Ammon's horn (tissue), 1 donor: ENCODE measurements around the gene MTRF1L.

Experiments
- DNase-seq: peaks from one replicate; pipeline ENCODE4 v3.0.0-alpha.2; 2016; ENCODE audit warnings: low spot score

The MTRF1L gene, protein sequence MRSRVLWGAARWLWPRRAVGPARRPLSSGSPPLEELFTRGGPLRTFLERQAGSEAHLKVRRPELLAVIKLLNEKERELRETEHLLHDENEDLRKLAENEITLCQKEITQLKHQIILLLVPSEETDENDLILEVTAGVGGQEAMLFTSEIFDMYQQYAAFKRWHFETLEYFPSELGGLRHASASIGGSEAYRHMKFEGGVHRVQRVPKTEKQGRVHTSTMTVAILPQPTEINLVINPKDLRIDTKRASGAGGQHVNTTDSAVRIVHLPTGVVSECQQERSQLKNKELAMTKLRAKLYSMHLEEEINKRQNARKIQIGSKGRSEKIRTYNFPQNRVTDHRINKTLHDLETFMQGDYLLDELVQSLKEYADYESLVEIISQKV

DNA sequence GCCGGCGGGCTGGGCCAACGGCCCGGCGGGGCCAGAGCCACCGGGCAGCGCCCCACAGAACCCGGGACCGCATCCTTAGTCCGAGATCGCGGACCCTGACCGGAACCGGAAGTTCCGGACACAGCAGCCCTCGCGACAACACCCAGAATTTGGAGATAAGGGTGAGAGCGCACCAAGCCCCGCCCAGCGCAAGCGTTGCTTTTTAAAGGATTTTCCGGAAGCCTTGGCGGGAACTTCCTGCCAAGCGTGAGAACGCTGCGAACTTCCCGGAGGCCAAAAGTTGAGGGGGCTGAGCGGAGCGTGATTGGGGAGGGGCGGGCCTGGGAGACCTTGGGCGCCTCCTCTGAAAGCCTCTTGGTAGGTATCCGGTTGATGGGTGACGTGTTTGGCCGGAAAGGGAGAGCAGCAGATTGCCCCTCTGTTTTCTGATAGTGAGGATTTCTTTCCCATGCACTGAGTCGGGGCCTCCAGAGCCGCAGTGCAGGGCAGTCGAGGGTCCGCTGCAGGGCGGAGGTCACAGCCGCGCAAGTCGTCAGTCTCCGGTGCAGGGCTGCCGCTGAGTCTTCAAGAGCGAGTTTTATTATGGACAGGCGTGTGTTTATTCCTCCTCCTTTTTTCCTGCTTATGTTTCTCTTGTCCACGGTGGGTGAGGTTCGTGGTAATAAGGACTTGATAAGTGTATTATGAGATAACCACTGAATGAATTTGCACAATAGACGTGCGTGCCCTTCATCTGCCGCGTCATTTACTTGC is at the start of gene MTRF1L:
Gene MTRF1L, minus strand, starts transcription at position 97 of the 753 bp plus-strand sequence. Its CDS starts 24 bp downstream, at position 73.
- peak; percentile 94 for DNase-seq

GRCh38 chr6:153051801-153052200 is 49.3 kb upstream of the MTRF1L start:
- no peak for DNase-seq

GRCh38 chr6:153048631-153049030 is 46.1 kb upstream of the MTRF1L start:
- DNase-seq: no peak

DNA sequence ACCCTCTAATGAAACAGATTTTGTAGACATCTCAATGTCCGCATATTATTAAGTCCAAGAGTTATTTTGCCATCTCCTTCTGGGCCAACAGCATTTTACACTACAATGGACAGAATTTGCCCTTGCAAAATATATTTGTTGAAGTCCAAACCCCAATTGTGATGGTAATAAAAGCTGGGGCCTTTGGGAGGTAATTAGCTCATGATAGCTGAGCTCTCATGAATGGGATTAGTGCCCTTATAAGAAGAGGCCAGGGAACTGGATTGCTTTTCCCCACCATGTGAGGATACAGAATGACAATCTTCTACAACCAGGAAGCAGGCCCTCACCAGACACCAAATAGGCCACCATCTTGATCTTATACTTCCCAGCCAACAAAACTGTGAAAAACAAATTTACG is 44.9 kb upstream of the MTRF1L start:
- no peak for DNase-seq

GRCh38 chr6:153045271-153045670 is 42.8 kb upstream of the MTRF1L start:
- DNase-seq: no peak

DNA sequence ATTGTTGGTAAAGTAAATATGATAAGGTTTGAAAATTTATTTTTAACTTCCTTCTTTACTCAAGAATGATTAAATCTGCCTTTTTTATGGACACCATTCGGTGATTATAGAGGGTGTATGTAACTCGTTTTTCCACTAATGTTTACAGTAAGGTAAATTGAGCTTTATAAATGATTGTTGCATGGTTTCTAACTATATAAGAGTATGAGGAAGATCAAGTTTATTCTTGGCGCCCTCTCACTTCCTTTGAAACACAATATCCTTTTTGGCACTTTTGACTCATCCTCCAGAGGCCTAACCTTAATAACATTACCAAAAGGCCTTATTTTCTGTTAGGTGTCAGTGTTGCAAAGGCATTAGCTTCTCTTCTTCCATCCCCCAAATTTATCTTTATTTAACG is 41.8 kb upstream of the MTRF1L start:
- no peak for DNase-seq

DNA sequence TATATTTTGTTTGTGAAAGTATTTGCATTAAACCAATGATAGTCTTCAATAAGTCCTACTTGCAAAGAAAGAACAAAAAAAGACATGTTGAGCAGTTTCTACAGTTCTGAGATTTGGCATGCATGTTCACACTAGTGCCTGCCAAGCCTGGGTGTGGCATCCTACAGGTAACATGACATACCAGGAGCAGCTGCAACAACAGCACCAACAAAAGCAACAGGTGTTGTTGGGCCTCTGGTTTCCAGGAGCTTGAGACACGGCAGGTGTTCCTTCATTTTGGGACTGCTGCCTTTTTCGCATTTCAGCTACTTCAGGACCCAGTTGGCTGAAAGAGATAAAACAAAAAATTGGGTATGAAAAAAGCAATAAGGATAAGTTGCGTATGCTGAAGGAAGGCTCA is 41.2 kb upstream of the MTRF1L start:
- no peak for DNase-seq

DNA sequence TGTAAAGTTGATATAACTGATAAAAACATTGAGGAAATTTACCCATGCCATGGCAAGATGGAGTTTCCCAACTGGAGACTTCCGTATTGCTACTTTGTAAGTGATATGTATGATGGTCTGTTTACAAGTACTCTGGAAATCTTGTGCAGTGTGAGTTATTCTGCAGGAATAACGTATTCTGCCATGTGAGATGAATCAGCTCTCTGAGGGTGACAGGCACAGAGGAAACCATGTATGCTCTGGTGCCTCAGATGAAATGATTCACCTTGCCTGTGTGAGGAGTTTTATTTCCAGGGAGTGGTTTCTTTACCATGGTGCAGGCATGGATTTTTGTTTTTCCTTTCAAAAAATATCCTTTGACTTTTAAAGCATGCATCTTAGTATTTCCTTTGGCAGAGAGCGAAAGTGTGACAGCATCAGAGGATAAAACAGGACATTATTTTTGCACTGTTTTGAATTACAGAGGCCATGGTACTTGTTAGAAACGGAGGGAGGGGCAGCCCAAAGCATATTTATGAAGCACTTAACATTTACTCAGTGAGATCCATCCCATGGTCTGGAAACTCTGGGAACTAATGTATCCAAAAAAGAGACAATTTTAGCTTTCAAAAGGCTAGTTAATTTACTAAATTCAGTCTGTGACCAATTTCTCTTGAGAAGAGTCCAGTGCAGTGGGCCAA is 36.0 kb upstream of the MTRF1L start:
- DNase-seq: no peak

DNA sequence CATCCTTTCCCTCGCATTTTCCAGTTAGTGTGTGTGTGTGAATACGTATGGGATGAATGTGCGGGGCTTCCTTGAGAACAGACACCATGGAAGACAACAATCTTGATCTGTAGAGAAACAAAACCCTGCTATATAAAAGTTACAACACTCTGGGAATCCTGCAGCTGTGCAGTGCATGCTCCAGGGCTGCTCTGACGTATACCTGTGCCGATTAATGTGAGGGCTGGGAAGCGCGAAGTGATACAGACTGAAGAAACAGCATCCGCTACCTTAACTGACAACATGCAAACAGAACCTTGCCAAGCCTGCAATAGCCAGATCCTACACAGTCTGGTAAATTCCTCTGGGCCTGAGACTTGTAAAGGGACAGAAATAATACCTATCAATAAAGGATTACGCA is 31.6 kb upstream of the MTRF1L start:
- no peak for DNase-seq

DNA sequence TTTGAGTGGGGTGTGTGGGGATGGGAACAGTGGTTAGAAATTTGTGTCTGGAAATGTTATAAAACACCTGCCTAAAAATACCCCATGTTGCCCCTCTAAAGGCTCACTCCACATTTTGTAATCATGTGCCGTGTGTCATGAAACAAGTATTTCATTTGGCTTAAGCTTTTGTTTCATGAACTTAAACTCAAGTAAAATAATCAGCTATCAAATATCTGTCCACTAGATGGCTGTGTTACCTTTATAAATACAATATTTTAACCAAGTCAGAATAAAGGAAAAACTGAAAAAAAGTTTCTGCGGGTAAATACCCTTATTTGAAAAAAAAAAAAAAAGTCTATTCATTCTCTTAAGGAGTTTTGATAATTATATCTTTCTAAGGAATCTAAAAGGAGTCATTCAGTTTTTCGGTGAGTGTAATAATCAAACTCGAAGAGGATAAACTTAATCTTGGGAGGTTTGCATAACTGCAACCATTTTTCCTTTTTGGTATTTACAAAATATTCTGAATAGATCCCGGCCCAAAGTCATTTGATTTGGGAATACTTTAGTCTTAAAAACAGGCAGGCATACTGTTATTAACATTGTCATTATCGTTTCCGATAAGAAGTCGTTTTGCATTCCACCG is 29.9 kb upstream of the MTRF1L start:
- DNase-seq: peak; percentile 11

DNA sequence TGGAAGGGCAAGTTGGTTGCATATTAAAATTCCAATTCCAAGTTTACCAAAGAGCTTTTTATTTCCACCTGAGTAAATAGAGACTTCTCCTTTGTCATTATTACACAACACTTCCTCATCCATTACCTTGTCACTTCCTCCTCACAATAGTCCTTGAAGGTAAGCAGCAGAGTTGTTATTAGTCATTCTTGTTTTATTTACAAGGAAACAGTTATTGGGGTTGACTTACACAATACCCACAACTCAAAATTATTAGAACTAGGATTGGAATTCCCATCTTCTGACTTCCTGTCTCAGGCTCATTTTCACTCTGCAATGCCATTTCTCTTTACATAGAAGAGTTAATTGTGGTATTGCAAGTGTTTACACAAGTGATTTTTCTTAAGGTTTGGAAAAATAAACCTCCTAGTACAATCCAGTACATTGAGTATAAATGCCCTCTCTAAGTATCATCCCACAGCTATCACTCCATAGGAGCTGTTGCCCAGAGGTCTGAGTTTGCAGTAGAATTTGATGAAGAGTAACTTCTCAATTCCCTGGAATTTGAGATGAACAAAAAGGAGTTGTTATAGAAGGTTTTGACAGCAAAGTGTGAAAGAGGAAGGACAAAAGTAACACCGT is 28.9 kb upstream of the MTRF1L start:
- no peak for DNase-seq

GRCh38 chr6:153028963-153029362 is 26.5 kb upstream of the MTRF1L start:
- no peak for DNase-seq

- DNase-seq: no peak
Observed at GRCh38 chr6:153028286-153028685, 25.8 kb upstream of the MTRF1L start.

DNA sequence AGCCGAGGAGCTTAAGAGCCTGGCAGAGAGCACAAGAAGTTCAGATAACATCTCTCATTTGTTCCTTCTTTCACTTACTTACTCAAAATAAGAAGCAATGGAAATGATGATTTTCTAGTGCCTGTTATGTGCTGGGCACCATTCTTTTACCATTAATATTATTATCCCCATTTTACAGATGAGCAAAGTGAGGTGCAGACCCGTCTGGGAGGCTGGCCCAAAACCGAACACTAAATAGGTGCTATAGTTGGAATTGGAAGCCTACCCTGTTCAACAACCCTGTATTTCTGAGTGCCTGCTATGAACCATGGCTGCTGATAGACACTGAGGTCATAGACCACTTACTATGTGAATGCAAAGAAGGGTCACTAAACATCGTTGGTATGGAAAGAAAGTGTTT is 25.0 kb upstream of the MTRF1L start:
- no peak for DNase-seq

- no peak for DNase-seq
Observed at GRCh38 chr6:153024709-153025017, 22.2 kb upstream of the MTRF1L start.

GRCh38 chr6:153023977-153024708 is 21.6 kb upstream of the MTRF1L start:
- DNase-seq: peak; percentile 75

DNA sequence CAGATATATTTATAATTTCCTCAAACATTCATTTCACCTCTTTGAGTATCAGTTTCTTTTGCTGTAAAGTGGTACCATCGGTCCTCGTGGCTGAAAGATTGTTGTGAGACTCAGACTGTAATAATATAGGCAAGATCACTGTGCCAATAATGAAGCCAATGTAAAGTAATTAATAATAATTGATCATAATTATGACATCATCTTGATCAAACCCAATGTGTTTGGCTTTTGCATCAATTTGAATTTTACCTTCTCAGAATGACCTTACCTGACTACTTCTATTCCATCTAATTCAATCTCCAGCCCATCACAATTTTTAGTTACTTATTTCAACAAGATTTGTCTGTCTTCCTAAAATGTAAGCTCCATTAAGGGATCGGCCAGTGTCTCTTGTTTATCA is 15.8 kb upstream of the MTRF1L start:
- no peak for DNase-seq

DNA sequence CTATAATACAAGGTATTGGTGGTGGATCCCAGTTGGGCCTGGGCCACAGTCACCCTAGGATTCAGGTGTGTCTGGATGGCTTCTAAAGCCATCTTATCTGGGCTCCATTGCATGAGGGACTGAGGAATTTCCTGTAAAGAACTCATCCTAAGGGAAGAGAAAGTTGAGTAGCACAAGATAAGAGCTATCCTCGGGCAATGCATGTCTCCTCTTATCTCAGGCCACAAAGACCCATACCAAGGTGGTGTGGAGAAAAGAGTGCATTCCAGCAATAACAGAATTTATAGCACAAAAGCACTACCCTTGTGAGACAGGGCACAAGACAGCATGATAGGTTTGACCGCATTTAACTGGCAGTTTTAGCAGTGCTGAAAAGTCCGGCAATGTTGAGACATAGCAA is 14.3 kb upstream of the MTRF1L start:
- DNase-seq: no peak

GRCh38 chr6:153015094-153015640 is 12.7 kb upstream of the MTRF1L start:
- DNase-seq: no peak

DNA sequence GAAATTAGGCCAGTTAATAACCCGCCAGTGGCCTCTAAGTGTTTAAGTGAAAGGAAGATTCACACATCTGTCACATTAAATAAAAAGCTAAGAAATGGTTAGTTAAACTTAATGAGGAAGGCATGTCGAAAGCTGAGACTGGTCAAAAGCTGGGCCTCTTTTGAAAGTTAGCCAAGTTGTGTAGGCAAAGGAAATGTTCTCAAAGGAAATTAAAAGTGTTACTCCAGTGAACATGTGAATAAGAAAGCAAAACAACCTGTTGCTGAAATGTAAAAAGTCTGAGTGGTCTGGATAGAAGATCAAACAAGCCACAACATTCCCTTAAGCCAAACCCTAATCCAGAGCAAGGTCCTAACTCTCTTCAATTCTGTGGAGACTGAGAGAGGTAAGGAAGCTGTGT is 10.9 kb upstream of the MTRF1L start:
- no peak for DNase-seq

DNA sequence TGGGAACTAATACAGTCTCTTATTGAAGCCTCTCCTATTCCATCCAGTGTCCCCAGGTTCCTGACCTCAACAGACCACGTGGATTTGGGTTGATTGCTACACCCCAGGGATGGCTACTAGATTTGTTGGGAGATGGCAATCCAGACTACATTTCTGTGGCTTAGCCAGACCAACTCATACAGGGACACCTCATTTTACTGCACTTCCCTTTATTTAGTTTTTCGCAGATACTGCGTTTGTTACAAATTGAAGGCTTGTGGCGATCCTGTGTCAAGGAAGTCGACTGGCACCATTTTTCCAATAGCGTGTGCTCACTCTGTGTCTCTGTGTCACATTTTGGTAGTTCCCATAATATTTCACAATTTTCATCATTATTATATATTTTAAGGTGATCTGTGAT is 10.3 kb upstream of the MTRF1L start:
- DNase-seq: no peak
